ENCODE results near the gene PCSK1.

Gene PCSK1

GRCh38 chr5:96412868-96413449, 20.1 kb downstream of the PCSK1 start:
- Histone ChIP-seq H3K9me3 (ENCODE audit: insufficient read depth, low read length, severe bottlenecking) (no peaks in the 10 kb centered on the region), H4K20me1 (ENCODE audit: insufficient read depth, low read length) (no peaks in the 10 kb centered on the region), H3K4me3 (ENCODE audit: low read depth in 1 of 2, low read length in 2 of 2) (no peak overlapping the region), H3K4me1 (ENCODE audit: insufficient read depth, low read length) (no peaks in the 10 kb centered on the region), H3K9ac (ENCODE audit: low read depth, low read length) (no peak overlapping the region), H2AFZ (ENCODE audit: low read depth, low read length) (no peak overlapping the region), H3K27ac (ENCODE audit: low read length) (no peak overlapping the region), H3K36me3 (ENCODE audit: insufficient read depth, low read length) (no peaks in the 10 kb centered on the region), H3K27me3 (ENCODE audit: insufficient read depth, low read length, poor library complexity) (peaks cover 22% of the 10 kb centered on the region), H3K79me2 (ENCODE audit: insufficient read depth, low read length) (no peaks in the 10 kb centered on the region), H3K4me2 (ENCODE audit: insufficient read depth, low read length) (no peak overlapping the region)
- ATAC-seq (ENCODE audit: insufficient read depth, low read depth) (no peak), DNase-seq (no peak)
- no peak for TF ChIP-seq EZH2 (IDR thresholded peaks at IDR 0.05; ENCODE audit: borderline replicate concordance, low read depth, low read length, severe bottlenecking)

- Histone ChIP-seq H3K27ac (ENCODE audit: low read length) (no peak overlapping the region), H4K20me1 (ENCODE audit: insufficient read depth, low read length) (no peaks in the 10 kb centered on the region), H3K36me3 (ENCODE audit: insufficient read depth, low read length) (no peaks in the 10 kb centered on the region), H2AFZ (ENCODE audit: low read depth, low read length) (no peak overlapping the region), H3K4me1 (ENCODE audit: insufficient read depth, low read length) (no peaks in the 10 kb centered on the region), H3K9ac (ENCODE audit: low read depth, low read length) (no peak overlapping the region), H3K79me2 (ENCODE audit: insufficient read depth, low read length) (no peaks in the 10 kb centered on the region), H3K4me3 (ENCODE audit: low read depth in 1 of 2, low read length in 2 of 2) (no peak overlapping the region), H3K4me2 (ENCODE audit: insufficient read depth, low read length) (no peak overlapping the region), H3K9me3 (ENCODE audit: insufficient read depth, low read length, severe bottlenecking) (no peaks in the 10 kb centered on the region), H3K27me3 (ENCODE audit: insufficient read depth, low read length, poor library complexity) (peaks cover 12% of the 10 kb centered on the region)
- ATAC-seq (ENCODE audit: insufficient read depth, low read depth) (no peak), DNase-seq (no peak)
- no peak for TF ChIP-seq EZH2 (IDR thresholded peaks at IDR 0.05; ENCODE audit: borderline replicate concordance, low read depth, low read length, severe bottlenecking)
- no peak for TF ChIP-seq CTCF (IDR thresholded peaks at IDR 0.05; ENCODE audit: borderline replicate concordance, extremely low read depth, low read length, poor library complexity, severe bottlenecking)
Observed at GRCh38 chr5:96410013-96410412, 23.0 kb downstream of the PCSK1 start.

- no peaks in the 10 kb centered on the region for H4K20me1 ChIP-seq (ENCODE audit: insufficient read depth, low read length)
- no peak overlapping the region for H3K4me3 ChIP-seq (ENCODE audit: low read depth in 1 of 2, low read length in 2 of 2)
- H3K4me2 ChIP-seq (ENCODE audit: insufficient read depth, low read length), result no peak overlapping the region
- H3K27me3 ChIP-seq (ENCODE audit: insufficient read depth, low read length, poor library complexity), result peaks cover 20% of the 10 kb centered on the region
- no peaks in the 10 kb centered on the region for H3K4me1 ChIP-seq (ENCODE audit: insufficient read depth, low read length)
- no peak overlapping the region for H2AFZ ChIP-seq (ENCODE audit: low read depth, low read length)
- DNase-seq (no peak), ATAC-seq (ENCODE audit: insufficient read depth, low read depth) (no peak)
- H3K9ac ChIP-seq (ENCODE audit: low read depth, low read length), result no peak overlapping the region
- TF ChIP-seq EZH2 (IDR thresholded peaks at IDR 0.05; ENCODE audit: borderline replicate concordance, low read depth, low read length, severe bottlenecking) (no peak), CTCF (IDR thresholded peaks at IDR 0.05; ENCODE audit: borderline replicate concordance, extremely low read depth, low read length, poor library complexity, severe bottlenecking) (no peak)
- H3K79me2 ChIP-seq (ENCODE audit: insufficient read depth, low read length), result no peaks in the 10 kb centered on the region
- no peaks in the 10 kb centered on the region for H3K9me3 ChIP-seq (ENCODE audit: insufficient read depth, low read length, severe bottlenecking)
- no peak overlapping the region for H3K27ac ChIP-seq (ENCODE audit: low read length)
- no peaks in the 10 kb centered on the region for H3K36me3 ChIP-seq (ENCODE audit: insufficient read depth, low read length)
Observed at GRCh38 chr5:96408841-96409538, 24.1 kb downstream of the PCSK1 start.

- TF ChIP-seq EZH2 (IDR thresholded peaks at IDR 0.05; ENCODE audit: borderline replicate concordance, low read depth, low read length, severe bottlenecking), result no peak
- no peak for TF ChIP-seq CTCF (IDR thresholded peaks at IDR 0.05; ENCODE audit: borderline replicate concordance, extremely low read depth, low read length, poor library complexity, severe bottlenecking)
- Histone ChIP-seq H3K4me1 (ENCODE audit: insufficient read depth, low read length) (no peaks in the 10 kb centered on the region), H3K4me3 (ENCODE audit: low read depth in 1 of 2, low read length in 2 of 2) (no peak overlapping the region), H3K36me3 (ENCODE audit: insufficient read depth, low read length) (no peaks in the 10 kb centered on the region), H2AFZ (ENCODE audit: low read depth, low read length) (no peak overlapping the region), H3K9me3 (ENCODE audit: insufficient read depth, low read length, severe bottlenecking) (no peaks in the 10 kb centered on the region), H3K79me2 (ENCODE audit: insufficient read depth, low read length) (no peaks in the 10 kb centered on the region), H3K9ac (ENCODE audit: low read depth, low read length) (no peak overlapping the region), H3K4me2 (ENCODE audit: insufficient read depth, low read length) (no peak overlapping the region), H3K27me3 (ENCODE audit: insufficient read depth, low read length, poor library complexity) (peaks cover 20% of the 10 kb centered on the region), H3K27ac (ENCODE audit: low read length) (no peak overlapping the region), H4K20me1 (ENCODE audit: insufficient read depth, low read length) (no peaks in the 10 kb centered on the region)
- ATAC-seq (ENCODE audit: insufficient read depth, low read depth) (no peak), DNase-seq (no peak)
Observed at GRCh38 chr5:96408210-96408777, 24.8 kb downstream of the PCSK1 start.
